ENCODE measurements around the gene SLC4A4.

- TF ChIP-seq, protein P1, sequence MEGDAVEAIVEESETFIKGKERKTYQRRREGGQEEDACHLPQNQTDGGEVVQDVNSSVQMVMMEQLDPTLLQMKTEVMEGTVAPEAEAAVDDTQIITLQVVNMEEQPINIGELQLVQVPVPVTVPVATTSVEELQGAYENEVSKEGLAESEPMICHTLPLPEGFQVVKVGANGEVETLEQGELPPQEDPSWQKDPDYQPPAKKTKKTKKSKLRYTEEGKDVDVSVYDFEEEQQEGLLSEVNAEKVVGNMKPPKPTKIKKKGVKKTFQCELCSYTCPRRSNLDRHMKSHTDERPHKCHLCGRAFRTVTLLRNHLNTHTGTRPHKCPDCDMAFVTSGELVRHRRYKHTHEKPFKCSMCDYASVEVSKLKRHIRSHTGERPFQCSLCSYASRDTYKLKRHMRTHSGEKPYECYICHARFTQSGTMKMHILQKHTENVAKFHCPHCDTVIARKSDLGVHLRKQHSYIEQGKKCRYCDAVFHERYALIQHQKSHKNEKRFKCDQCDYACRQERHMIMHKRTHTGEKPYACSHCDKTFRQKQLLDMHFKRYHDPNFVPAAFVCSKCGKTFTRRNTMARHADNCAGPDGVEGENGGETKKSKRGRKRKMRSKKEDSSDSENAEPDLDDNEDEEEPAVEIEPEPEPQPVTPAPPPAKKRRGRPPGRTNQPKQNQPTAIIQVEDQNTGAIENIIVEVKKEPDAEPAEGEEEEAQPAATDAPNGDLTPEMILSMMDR (IDR thresholded peaks at IDR 0.05; ENCODE audit: low read depth, low read length, poor library complexity, severe bottlenecking), result no peak
- TF ChIP-seq EZH2phosphoT487 (IDR thresholded peaks at IDR 0.05; ENCODE audit: borderline replicate concordance, low read length), result no peak
Measured at GRCh38 chr4:71304289-71304850, 34.5 kb upstream of the SLC4A4 start.
